Activated CD8-positive, alpha-beta memory T cell treated with anti-CD3 and anti-CD28 coated beads for 36 hours (primary cell): ENCODE results near the gene SLC34A3. TPM values are rescaled to one million over a fixed set of nuclear protein-coding genes. Genes with fewer than 3 reads are reported as not detected.

ENCODE experiments used
- CTCF ChIA-PET: fragments of 350-600 bp; sonication (Branson Sonifier 250); formaldehyde crosslinking; loops from one replicate; lab custom pipeline; 2021; ENCODE audit warnings: antibody characterized with exemption; lab: Charles Lee
- POLR2A ChIA-PET: fragments of 350-600 bp; sonication (Branson Sonifier 250); formaldehyde crosslinking; loops from one replicate; lab custom pipeline; 2021; ENCODE audit warnings: antibody characterized with exemption; lab: Charles Lee
- total RNA-seq, 2 experiments: library from RNA; stranded (reverse); gene quantifications; one replicate each; pipeline ENCODE4 v1.2.3, GENCODE V29; 2021

The SLC34A3 gene
- total RNA-seq, 2 experiments from 2014 or later: not detected

DNA sequence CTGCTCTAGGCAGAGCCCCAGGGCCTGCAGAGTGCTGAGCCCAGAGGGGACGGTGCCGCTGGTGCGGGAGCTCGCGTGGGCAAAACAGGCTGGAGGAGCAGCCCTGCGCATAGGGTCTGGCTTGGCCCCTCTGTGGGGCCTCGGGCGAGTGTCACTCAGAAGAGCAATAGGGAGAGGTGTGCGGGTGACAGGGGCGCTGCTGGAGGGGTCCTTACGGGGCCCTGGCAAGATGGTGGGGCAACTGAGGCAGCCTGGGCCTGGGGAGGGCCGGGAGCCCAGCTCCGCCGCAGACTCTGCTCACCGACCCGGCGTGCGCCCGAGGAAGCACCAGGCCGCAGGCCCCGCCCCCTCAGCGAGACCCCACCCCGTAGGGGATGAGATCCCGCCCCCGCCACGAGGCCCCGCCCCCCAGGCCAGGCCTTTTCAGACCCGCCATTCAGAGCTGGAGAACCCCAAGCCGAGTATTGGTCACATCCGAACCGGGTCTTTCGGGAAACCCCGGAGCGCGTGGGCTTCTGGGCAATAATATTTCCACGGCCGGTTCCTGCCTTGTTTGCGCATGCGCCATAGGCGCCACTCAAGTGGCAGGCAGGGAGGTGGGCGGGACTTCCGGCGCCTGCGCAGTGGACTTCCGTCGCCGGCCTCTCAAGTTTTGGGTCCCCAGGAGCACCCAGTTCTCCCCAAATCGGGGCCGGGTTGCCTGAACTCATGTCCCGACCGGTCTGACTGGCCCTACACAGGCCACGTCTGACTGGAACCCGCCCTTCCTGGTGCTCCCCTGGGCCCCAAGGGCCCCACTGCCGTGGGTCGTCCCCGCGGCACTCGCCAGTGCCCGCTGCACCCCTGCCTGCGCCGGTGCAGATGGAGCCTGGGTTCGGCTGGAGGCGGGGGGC is 7.4 kb upstream of the SLC34A3 start:
- CTCF ChIA-PET: interaction anchor here (0.8 to 7.0 kb wide), 11 partner anchors 13 to 436 kb away, joined by 3 to 49 read pairs (median 3); partner anchors contain the start of gene NPDC1
- POLR2A ChIA-PET: interaction anchor here (0.5 to 2.6 kb wide), 15 partner anchors 17 to 342 kb away, joined by 3 to 15 read pairs (median 4); partner anchors contain the start of genes ANAPC2, MAN1B1, NDOR1 and SSNA1

DNA sequence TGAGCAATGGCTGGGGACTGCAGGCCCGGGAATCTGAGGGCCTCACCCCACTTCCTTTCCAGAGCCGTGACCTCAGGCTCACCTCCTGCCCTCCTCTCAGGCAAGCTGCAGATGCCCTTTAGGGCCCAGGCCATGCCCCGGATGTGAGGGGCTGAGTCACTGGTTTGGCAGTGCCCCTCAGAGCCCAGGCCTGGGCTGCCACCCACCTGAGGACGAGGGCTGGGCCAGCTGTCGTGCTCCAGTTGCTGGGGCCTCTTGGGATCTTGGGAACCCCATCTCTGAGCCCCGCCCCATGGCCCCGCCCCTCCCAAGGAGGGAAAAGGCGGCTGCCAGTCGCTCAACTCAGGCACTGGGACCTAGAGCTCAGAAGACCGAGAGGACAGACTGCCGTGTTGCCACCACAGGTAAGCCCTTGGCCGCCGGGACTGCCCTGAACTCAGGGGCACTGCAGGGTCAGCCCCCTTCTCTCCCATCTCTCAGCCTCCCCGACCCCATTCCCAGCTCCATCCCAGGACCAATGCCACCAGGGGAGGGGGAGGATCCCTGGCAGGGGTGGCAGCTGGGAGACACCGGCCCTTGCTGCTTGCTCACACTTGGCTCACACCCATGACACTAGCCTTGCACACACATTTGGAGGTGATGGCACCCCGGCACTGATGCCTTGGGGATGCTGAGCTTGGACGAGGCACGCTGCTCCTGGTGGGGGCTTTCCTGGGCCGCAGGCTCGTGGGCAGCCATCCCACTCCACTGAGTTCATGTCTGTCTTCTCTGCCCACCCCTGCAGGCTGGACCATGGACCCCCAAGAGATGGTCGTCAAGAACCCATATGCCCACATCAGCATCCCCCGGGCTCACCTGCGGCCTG is 5.6 kb upstream of the SLC34A3 start, which contains the start of gene CYSRT1:
Gene CYSRT1 (plus strand): TSS at position 345 of the 865 bp plus-strand sequence. CDS start 448 bp downstream, at position 793.
- CTCF ChIA-PET: interaction anchor here (0.5 to 7.0 kb wide), 4 partner anchors 12 to 71 kb away, joined by 3 to 49 read pairs (median 3); partner anchors contain the start of gene TUBB4B
- POLR2A ChIA-PET: no interaction called here

DNA sequence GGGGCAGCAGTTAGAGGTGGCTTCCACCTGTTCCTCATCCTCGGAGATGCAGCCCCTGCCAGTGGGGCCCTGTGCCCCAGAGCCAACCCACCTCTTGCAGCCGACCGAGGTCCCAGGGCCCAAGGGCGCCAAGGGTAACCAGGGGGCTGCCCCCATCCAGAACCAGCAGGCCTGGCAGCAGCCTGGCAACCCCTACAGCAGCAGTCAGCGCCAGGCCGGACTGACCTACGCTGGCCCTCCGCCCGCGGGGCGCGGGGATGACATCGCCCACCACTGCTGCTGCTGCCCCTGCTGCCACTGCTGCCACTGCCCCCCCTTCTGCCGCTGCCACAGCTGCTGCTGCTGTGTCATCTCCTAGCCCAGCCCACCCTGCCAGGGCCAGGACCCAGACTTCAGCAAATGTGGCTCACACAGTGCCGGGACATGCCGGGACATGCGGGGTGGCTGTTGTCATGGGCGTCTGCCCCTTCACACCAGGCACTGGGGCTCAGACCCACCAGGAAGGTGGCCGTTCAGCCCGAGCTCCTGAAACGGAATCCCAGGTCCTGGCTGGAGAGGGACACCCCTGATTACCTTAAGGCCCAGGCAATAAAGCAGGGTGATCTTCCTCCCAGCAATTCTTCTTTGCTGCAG is 4.9 kb upstream of the SLC34A3 start:
- CTCF ChIA-PET: interaction anchor here (0.5 to 7.0 kb wide), 7 partner anchors 11 to 158 kb away, joined by 3 to 49 read pairs (median 6); partner anchors contain the start of gene TUBB4B
- POLR2A ChIA-PET: interaction anchor here (2.7 kb wide), 1 partner anchor 15 kb away, joined by 6 read pairs; the partner anchor contains the start of gene TUBB4B

DNA sequence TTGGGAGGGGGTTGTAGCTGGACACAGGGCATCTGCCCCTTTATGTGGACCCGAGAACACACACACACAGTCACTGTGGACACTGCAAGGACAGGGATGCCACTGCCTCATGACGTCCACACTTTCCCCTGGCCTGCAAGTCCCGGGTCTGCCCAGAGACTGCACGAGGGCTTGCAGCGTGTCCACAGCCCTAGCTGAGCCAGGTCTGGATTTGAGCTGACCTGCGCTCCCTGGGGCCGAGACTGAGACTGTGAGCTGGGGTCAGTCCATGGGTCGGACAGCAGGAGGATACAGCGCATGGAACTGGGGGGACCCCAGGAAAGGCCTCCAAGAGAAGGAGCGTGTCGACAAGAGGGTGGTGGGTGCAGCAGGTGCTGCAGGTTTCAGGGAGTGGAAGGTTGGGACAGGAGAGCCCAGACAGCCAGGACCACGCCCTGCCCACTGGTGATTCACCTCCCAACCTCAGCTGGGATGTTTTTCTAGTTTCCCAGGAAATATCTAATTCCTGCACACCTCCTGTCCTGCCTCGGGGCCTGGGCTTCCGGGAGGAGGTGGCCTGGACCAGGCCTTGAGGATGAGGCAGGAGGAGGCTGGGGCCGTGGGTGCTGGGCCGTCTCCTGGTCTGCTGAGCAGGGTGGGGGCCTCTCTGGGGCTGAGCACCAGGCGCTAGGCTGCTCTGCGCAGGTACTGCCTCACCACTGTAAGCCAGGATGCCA is 4.2 kb upstream of the SLC34A3 start:
- POLR2A ChIA-PET: interaction anchor here (2.7 kb wide), 1 partner anchor 14 kb away, joined by 6 read pairs; the partner anchor contains the start of gene TUBB4B

DNA sequence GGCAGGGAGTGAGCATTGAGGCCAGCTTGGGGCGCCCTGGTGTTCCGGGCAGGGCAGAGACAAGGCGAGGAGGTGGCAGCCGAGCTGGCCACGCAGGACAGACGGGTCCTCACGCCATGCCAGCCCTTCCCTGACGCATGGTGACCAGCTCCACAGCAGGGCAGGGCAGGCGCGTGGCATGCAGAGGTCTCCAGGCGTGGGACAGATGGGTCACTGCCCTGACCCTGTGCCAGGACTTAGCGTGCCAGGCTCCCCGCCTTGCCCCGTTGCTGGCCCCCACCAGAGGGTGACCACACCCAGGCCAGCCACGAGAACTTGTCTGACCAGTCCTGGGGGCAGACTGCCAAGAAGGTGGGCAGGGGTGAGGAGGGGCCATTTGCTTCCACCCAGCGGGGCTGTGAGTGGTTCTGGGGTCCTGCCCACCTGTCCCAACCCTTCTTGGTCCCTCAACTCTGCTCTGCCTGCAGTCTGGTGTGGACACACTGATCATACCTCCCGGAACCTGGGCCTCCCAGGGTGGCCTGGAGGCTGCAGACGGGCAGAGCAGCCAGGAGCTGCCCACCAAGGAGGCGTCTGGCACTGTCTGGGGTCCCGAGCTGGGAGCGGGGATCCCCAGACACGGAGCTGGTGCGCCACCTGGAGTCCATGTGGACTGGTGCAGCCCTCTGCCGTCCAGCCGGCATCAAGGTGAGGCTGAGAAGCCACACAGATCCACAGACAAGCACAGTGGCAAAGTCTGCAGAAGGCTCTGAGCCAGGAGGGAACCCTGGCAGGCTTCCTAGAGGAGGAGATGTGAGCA is 3.4 kb upstream of the SLC34A3 start, which contains the start of gene RNF224:
Gene RNF224 (plus strand): TSS at position 449 of the 799 bp plus-strand sequence. CDS start 834 bp downstream, outside the sequence.
- CTCF ChIA-PET: interaction anchor here (0.5 to 7.0 kb wide), 19 partner anchors 9 to 183 kb away, joined by 3 to 49 read pairs (median 5); partner anchors contain the start of genes ANAPC2, DPP7, NPDC1 and SSNA1
- POLR2A ChIA-PET: interaction anchor here (0.6 to 2.7 kb wide), 2 partner anchors 13 to 108 kb away, joined by 3 to 6 read pairs; partner anchors contain the start of gene TUBB4B

More for the DNA sequence above, 4.2 kb upstream of the SLC34A3 start:
- CTCF ChIA-PET: interaction anchor here (1.0 to 7.0 kb wide), 11 partner anchors 8 to 182 kb away, joined by 3 to 49 read pairs (median 7); partner anchors contain the start of genes ANAPC2, DPP7 and SSNA1

- CTCF ChIA-PET: interaction anchor here (0.7 to 7.0 kb wide), 16 partner anchors 9 to 181 kb away, joined by 3 to 49 read pairs (median 6); partner anchors contain the start of genes ANAPC2, DPP7, NPDC1 and SSNA1
- POLR2A ChIA-PET: interaction anchor here (0.6 to 2.7 kb wide), 2 partner anchors 13 to 108 kb away, joined by 3 to 6 read pairs; partner anchors contain the start of gene TUBB4B
These were observed 2.7 kb upstream of the SLC34A3 start for GRCh38 chr9:137227853-137228505.

GRCh38 chr9:137228506-137228967 is 2.2 kb upstream of the SLC34A3 start:
- ChIA-PET POLR2A (interaction anchor here (2.7 kb wide), 1 partner anchor 12 kb away, joined by 6 read pairs; the partner anchor contains the start of gene TUBB4B), CTCF (interaction anchor here (1.4 to 7.0 kb wide), 7 partner anchors 8 to 137 kb away, joined by 3 to 49 read pairs (median 14); partner anchors contain the start of genes ANAPC2, DPP7, SSNA1 and TUBB4B)

- CTCF ChIA-PET: interaction anchor here (2.3 to 2.7 kb wide), 2 partner anchors 41 to 115 kb away, joined by 14 to 16 read pairs; partner anchors contain the start of genes ANAPC2, DPP7 and SSNA1
- POLR2A ChIA-PET: no interaction called here
These were observed 1.5 kb upstream of the SLC34A3 start for GRCh38 chr9:137228968-137229896.

- POLR2A ChIA-PET: no interaction called here
- CTCF ChIA-PET: interaction anchor here (1.2 kb wide), 1 partner anchor 41 kb away, joined by 4 read pairs; the partner anchor contains the start of genes ANAPC2 and SSNA1
These were observed 597 bp upstream of the SLC34A3 start for GRCh38 chr9:137229903-137230704.

- ChIA-PET CTCF (interaction anchor here (0.6 to 1.2 kb wide), 2 partner anchors 43 to 108 kb away, joined by 4 read pairs; partner anchors contain the start of genes ANAPC2 and SSNA1), POLR2A (no interaction called here)
These were observed 805 bp downstream of the SLC34A3 start for GRCh38 chr9:137231372-137232039.

DNA sequence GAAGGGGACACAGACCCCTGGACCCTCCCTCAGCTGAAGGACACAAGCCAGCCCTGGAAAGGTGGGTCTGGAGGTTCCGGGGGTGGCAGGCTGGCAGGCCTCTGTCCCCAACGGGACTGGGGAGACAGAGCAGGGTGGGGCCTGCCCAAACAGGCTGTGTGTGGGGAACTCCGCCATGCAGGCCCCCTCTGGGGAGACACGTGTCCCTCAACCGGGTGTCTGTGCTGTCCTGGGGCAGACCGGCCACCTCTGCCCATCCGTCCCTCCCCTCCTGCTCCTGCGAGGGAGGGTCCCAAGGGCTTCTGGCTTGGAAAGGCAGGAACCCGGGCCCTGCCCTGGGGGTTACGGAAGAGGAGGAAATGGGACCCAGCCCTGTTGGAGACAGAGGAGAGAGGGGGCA is 1.4 kb downstream of the SLC34A3 start:
- ChIA-PET CTCF (no interaction called here), POLR2A (no interaction called here)

DNA sequence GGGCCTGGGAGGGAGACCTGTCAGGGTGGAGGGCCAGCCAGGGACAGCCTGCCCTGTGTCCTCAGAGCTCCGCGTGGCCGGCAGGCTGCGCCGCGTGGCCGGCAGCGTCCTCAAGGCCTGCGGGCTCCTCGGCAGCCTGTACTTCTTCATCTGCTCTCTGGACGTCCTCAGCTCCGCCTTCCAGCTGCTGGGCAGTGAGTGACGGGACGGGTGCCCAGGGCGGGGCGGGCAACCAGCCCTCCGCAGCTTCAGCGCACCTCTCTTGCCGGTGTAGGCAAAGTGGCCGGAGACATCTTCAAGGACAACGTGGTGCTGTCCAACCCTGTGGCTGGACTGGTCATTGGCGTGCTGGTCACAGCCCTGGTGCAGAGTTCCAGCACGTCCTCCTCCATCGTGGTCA is 1.8 kb downstream of the SLC34A3 start:
- POLR2A ChIA-PET: no interaction called here
- CTCF ChIA-PET: no interaction called here
